OCI-LY3 (cell line): ENCODE measurements around the gene ANKRD44.

ENCODE experiments used
- H2AFZ ChIP-seq: fragments of 200-600, 300-600 bp; shearing (Covaris generic); 2 replicates; pipeline ENCODE4 v1.6.0; 2014; ENCODE audit warnings: antibody characterized with exemption, low read depth, low read length
- H3K27ac ChIP-seq: fragments of 200-600, 300-600 bp; sonication (generic); 2 replicates; pipeline ENCODE4 v1.5.1; 2014; ENCODE audit warnings: mild to moderate bottlenecking, low read length, moderate library complexity, mixed read lengths
- H3K27me3 ChIP-seq: fragments of 200-600, 300-600 bp; sonication (generic); 2 replicates; pipeline ENCODE4 v1.6.1; 2014; ENCODE audit warnings: low read depth, low read length, mixed read lengths
- H3K36me3 ChIP-seq: fragments of 200-600, 300-600 bp; sonication (generic); replicated peaks from 2 replicates; pipeline ENCODE3; 2014; ENCODE audit warnings: low read depth, low read length, mixed read lengths
- H3K4me1 ChIP-seq: fragments of 300-600, 200-600 bp; sonication (generic); 2 replicates; pipeline ENCODE4 v1.6.1; 2014; ENCODE audit warnings: low read length, mixed read lengths
- H3K4me2 ChIP-seq: fragments of 200-600, 300-600 bp; sonication (generic); 2 replicates; pipeline ENCODE4 v1.6.1; 2014; ENCODE audit warnings: low read length, mixed read lengths
- H3K4me3 ChIP-seq: fragments of 300-600, 200-600 bp; sonication (generic); 2 replicates; pipeline ENCODE4 v1.5.1; 2014; ENCODE audit warnings: antibody characterized with exemption, mild to moderate bottlenecking, low read length, moderate library complexity
- H3K79me2 ChIP-seq: fragments of 300-600, 200-600 bp; shearing (Covaris generic); 2 replicates; pipeline ENCODE4 v1.6.1; 2014; ENCODE audit warnings: mild to moderate bottlenecking, low read length, mixed read lengths
- H3K9ac ChIP-seq: fragments of 300-600, 200-600 bp; shearing (Covaris generic); 2 replicates; pipeline ENCODE4 v1.6.0; 2014; ENCODE audit warnings: mild to moderate bottlenecking, low read length, moderate library complexity
- H3K9me3 ChIP-seq: fragments of 200-600, 300-600 bp; shearing (Covaris generic); 2 replicates; pipeline ENCODE4 v1.6.1; 2014; ENCODE audit warnings: low read length, mixed read lengths; ENCODE audit not compliant: insufficient read depth
- H4K20me1 ChIP-seq: fragments of 200-600, 300-600 bp; sonication (generic); 2 replicates; pipeline ENCODE4 v1.6.1; 2016; ENCODE audit warnings: low read length, mixed read lengths; ENCODE audit not compliant: insufficient read depth
- EZH2phosphoT487 ChIP-seq: fragments of 200-600 bp; shearing (Covaris generic); IDR thresholded peaks from 2 replicates; pipeline ENCODE4 v1.6.1; 2018; ENCODE audit warnings: antibody characterized with exemption, mixed run types, low read depth
- TF ChIP-seq, protein P1 (sequence below): fragments of 200-600, 300-600 bp; sonication (generic); IDR thresholded peaks from 2 replicates; pipeline ENCODE4 v1.5.1; 2014; ENCODE audit warnings: antibody characterized with exemption, low read length, low read depth

ANKRD44 gene

DNA sequence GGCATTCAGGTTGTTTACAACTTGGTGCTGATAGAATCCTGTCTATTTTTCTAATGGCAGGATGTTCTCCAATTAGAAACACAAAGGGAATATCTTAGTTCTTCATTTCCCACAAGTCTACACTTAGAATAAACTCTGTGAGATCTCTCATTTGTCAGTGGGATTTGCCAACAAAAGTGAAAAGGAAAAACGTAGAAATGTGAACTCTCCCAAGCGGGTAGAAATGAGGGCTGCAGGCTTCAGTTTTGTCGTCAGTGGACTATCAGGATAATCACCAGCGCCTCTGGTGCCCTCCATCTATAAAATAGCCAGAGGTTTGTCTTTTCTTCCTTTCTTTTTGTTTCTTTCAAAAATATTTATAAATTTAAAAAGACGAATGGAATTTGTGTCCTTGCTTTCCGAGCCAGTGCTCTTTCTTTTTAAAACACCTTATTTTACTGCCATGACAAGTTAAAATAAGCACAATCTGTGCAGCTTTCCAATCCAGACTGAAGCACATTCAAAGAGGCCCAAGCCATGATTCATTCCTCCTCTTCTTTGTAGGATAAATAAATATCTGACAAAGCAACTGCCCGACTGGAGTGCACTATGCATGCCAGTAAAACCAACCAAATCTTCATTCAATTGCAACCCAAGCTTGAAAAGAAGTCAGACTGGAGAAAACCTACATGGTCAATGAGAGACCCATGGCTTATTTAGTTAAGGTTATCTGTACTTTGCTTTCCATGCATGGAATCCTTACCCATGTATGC is 185.8 kb downstream of the ANKRD44 start:
- no peaks in the 10 kb centered on the region for H4K20me1 ChIP-seq
- H3K4me1 ChIP-seq, result peaks cover 6% of the 10 kb centered on the region
- peaks cover 13% of the 10 kb centered on the region for H3K36me3 ChIP-seq
- no peak overlapping the region for H3K4me2 ChIP-seq
- no peak overlapping the region for H3K4me3 ChIP-seq
- no peak overlapping the region for H3K27ac ChIP-seq
- no peak for TF ChIP-seq EZH2phosphoT487
- TF ChIP-seq, protein P1, sequence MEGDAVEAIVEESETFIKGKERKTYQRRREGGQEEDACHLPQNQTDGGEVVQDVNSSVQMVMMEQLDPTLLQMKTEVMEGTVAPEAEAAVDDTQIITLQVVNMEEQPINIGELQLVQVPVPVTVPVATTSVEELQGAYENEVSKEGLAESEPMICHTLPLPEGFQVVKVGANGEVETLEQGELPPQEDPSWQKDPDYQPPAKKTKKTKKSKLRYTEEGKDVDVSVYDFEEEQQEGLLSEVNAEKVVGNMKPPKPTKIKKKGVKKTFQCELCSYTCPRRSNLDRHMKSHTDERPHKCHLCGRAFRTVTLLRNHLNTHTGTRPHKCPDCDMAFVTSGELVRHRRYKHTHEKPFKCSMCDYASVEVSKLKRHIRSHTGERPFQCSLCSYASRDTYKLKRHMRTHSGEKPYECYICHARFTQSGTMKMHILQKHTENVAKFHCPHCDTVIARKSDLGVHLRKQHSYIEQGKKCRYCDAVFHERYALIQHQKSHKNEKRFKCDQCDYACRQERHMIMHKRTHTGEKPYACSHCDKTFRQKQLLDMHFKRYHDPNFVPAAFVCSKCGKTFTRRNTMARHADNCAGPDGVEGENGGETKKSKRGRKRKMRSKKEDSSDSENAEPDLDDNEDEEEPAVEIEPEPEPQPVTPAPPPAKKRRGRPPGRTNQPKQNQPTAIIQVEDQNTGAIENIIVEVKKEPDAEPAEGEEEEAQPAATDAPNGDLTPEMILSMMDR, result no peak
- no peak overlapping the region for H3K9ac ChIP-seq
- H3K79me2 ChIP-seq, result no peaks in the 10 kb centered on the region
- no peak overlapping the region for H2AFZ ChIP-seq
- no peaks in the 10 kb centered on the region for H3K27me3 ChIP-seq
- no peaks in the 10 kb centered on the region; the same call in 1 of the 2 replicates for H3K9me3 ChIP-seq

DNA sequence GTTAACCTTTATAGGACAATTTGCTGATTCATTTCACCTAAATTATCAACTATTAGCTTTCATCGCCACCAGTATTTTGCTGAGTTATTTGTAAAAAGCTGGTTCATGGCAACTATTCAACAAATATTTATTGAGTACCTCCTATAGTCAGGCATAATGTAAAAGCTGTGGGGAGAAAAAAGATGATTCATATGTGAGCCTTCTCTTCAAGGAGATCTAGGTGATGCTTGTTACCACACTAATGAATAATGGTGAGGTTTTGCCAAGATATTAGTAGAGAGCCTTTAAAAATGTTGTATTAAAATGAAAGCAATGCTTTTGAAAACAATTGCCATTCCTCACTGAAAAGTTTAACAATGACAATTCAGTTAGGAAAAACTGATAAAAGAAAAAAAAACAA is 187.8 kb downstream of the ANKRD44 start:
- no peak overlapping the region for H3K9ac ChIP-seq
- no peaks in the 10 kb centered on the region for H3K4me1 ChIP-seq
- H2AFZ ChIP-seq, result no peak overlapping the region
- H3K4me2 ChIP-seq, result no peak overlapping the region
- peaks cover 13% of the 10 kb centered on the region for H3K36me3 ChIP-seq
- H3K27ac ChIP-seq, result no peak overlapping the region
- H4K20me1 ChIP-seq, result no peaks in the 10 kb centered on the region
- no peaks in the 10 kb centered on the region for H3K79me2 ChIP-seq
- no peaks in the 10 kb centered on the region for H3K27me3 ChIP-seq
- no peaks in the 10 kb centered on the region for H3K9me3 ChIP-seq
- H3K4me3 ChIP-seq, result no peak overlapping the region
- TF ChIP-seq, protein P1, result no peak
- TF ChIP-seq EZH2phosphoT487, result no peak

GRCh38 chr2:197121756-197122385 is 188.7 kb downstream of the ANKRD44 start:
- no peaks in the 10 kb centered on the region for H3K79me2 ChIP-seq
- H3K4me1 ChIP-seq, result no peaks in the 10 kb centered on the region
- TF ChIP-seq, protein P1, result no peak
- no peak for TF ChIP-seq EZH2phosphoT487
- no peaks in the 10 kb centered on the region for H3K9me3 ChIP-seq
- H3K9ac ChIP-seq, result no peak overlapping the region
- H3K27me3 ChIP-seq, result no peaks in the 10 kb centered on the region
- no peak overlapping the region for H2AFZ ChIP-seq
- no peaks in the 10 kb centered on the region for H4K20me1 ChIP-seq
- H3K27ac ChIP-seq, result no peak overlapping the region
- no peak overlapping the region for H3K4me2 ChIP-seq
- no peak overlapping the region for H3K4me3 ChIP-seq
- H3K36me3 ChIP-seq, result peaks cover 13% of the 10 kb centered on the region

GRCh38 chr2:197121255-197121654 is 189.3 kb downstream of the ANKRD44 start:
- Histone ChIP-seq H3K9me3 (no peaks in the 10 kb centered on the region), H3K4me1 (no peaks in the 10 kb centered on the region), H3K4me2 (no peak overlapping the region), H4K20me1 (no peaks in the 10 kb centered on the region), H3K27me3 (no peaks in the 10 kb centered on the region), H3K27ac (no peak overlapping the region), H3K36me3 (peaks cover 13% of the 10 kb centered on the region), H3K9ac (no peak overlapping the region), H3K79me2 (no peaks in the 10 kb centered on the region), H2AFZ (no peak overlapping the region), H3K4me3 (no peak overlapping the region)
- no peak for TF ChIP-seq EZH2phosphoT487
- TF ChIP-seq, protein P1, result no peak
